Measurements from ENCODE around the gene TRERF1. TPM values are rescaled to one million over a fixed set of nuclear protein-coding genes. Genes with fewer than 3 reads are reported as not detected.

TRERF1 gene
- total RNA-seq, 1 donor from 2014 or later: 12.4 TPM

GRCh38 chr6:42410861-42411260 is 40.9 kb downstream of the TRERF1 start:
- Mint-ChIP-seq H3K27me3 (ENCODE audit: low read depth) (no peaks in the 10 kb centered on the region), H3K36me3 (ENCODE audit: low read depth) (no peaks in the 10 kb centered on the region), H3K27ac (ENCODE audit: unreplicated experiment) (no peak overlapping the region), H3K4me3 (no peak overlapping the region), H3K4me1 (peaks cover 13% of the 10 kb centered on the region), H3K9me3 (no peaks in the 10 kb centered on the region)
- DNase-seq (ENCODE audit: low read depth, low spot score): no peak
- no peak for TF ChIP-seq CTCF (conservative IDR thresholded peaks at IDR 0.05)

DNA sequence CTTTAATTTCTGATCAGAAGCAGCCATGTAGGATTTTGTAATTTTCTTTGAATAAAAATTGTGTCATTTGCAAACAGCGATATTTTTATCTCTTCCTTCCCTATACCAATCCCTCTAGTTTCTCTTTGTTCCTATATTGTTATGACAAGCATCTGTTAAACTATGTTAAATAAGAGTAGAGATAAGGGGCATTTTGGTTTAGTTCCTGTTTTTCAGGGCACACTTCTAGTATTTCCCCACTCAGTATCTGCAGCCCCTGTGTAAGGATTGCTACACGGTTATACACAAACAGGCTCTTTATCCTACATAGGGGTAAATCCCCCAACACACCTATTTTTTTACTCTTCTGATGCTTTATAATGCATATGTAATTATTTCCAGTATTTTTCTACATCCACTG is 42.1 kb downstream of the TRERF1 start:
- Mint-ChIP-seq H3K4me3 (no peak overlapping the region), H3K27me3 (ENCODE audit: low read depth) (no peaks in the 10 kb centered on the region), H3K4me1 (peaks cover 20% of the 10 kb centered on the region), H3K9me3 (no peaks in the 10 kb centered on the region), H3K36me3 (ENCODE audit: low read depth) (no peaks in the 10 kb centered on the region), H3K27ac (ENCODE audit: unreplicated experiment) (no peak overlapping the region)
- no peak for DNase-seq (ENCODE audit: low read depth, low spot score)
- TF ChIP-seq CTCF (conservative IDR thresholded peaks at IDR 0.05): no peak

DNA sequence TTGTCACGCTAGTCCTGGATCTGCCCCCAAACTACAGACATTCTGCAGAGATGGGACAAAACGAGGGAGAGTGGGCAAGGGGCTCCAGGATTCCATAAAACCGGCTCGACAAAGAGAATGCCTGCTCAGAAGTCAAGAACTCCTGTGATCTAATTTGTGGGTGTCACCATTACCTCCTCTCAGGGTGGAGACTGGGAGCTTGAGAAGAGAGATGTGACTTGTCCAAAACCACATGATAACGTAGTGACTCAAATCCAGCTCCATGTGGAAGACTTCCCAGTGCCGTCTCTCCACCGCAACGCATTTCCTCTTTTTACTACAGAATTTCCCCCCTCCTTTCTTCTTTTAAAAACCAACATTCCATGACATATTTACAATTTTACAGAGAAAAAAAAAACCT is 44.3 kb downstream of the TRERF1 start:
- H3K4me1 Mint-ChIP-seq: peaks cover 27% of the 10 kb centered on the region
- no peaks in the 10 kb centered on the region for H3K9me3 Mint-ChIP-seq
- H3K36me3 Mint-ChIP-seq (ENCODE audit: low read depth): no peaks in the 10 kb centered on the region
- H3K27me3 Mint-ChIP-seq (ENCODE audit: low read depth): no peaks in the 10 kb centered on the region
- no peak for TF ChIP-seq CTCF (conservative IDR thresholded peaks at IDR 0.05)
- no peak for DNase-seq (ENCODE audit: low read depth, low spot score)
- H3K4me3 Mint-ChIP-seq: no peak overlapping the region
- no peak overlapping the region for H3K27ac Mint-ChIP-seq (ENCODE audit: unreplicated experiment)

DNA sequence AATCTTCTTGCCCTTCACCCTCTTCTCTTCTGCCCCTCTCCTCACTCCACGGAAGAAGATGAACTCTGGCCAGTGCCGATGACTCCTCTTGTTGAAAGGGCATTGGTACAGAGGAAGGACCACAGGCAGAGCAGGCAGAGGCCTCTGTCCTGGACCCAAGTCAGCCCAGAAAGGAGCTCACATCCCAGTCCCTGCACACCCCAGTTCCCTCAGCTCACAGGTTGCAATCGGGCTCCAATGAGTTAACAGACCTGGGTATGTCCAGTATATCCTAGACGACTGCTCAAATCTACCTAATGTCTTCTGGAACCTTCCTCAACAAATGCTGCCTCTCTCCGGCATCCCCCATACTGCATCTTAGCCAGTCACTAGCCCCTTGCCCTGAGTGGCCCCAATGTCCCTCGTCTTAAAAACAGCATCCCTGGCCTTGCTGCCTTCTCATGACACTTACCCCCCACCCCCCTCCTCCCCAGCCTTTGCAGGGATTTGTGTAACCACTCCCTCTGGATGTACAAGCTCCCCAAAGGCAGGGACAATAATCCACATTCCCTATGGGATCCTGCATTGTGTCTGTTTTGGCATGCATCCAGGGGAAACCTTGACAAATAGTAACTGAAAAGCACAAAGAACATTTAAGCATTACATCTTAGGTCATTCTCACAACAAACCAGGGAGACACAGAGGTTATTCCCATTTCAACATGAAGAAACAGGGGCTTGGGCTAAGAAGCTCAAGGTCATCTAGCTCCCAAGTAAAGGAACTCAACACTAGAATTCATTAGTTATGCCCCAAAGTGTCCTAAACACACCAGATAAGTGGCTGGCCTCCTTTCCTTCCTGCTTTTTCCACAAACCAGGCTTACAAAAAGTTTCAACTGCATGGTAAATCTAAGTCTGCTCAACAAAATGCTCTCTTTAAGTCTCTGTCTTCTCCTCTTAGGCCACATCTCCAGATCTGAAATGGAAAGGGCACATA is 45.1 kb downstream of the TRERF1 start:
- H3K36me3 Mint-ChIP-seq (ENCODE audit: low read depth): no peaks in the 10 kb centered on the region
- TF ChIP-seq CTCF (conservative IDR thresholded peaks at IDR 0.05): no peak
- peaks cover 27% of the 10 kb centered on the region for H3K4me1 Mint-ChIP-seq
- H3K9me3 Mint-ChIP-seq: no peaks in the 10 kb centered on the region
- H3K27me3 Mint-ChIP-seq (ENCODE audit: low read depth): no peaks in the 10 kb centered on the region
- H3K4me3 Mint-ChIP-seq: no peak overlapping the region
- H3K27ac Mint-ChIP-seq (ENCODE audit: unreplicated experiment): no peak overlapping the region
- no peak for DNase-seq (ENCODE audit: low read depth, low spot score)

GRCh38 chr6:42405021-42405420 is 46.7 kb downstream of the TRERF1 start:
- no peak overlapping the region for H3K27ac Mint-ChIP-seq (ENCODE audit: unreplicated experiment)
- H3K27me3 Mint-ChIP-seq (ENCODE audit: low read depth): no peaks in the 10 kb centered on the region
- TF ChIP-seq CTCF (conservative IDR thresholded peaks at IDR 0.05): no peak
- DNase-seq (ENCODE audit: low read depth, low spot score): no peak
- H3K4me3 Mint-ChIP-seq: no peak overlapping the region
- no peaks in the 10 kb centered on the region for H3K36me3 Mint-ChIP-seq (ENCODE audit: low read depth)
- no peaks in the 10 kb centered on the region for H3K9me3 Mint-ChIP-seq
- H3K4me1 Mint-ChIP-seq: peaks cover 21% of the 10 kb centered on the region
